GM10266 (cell line): Measurements from ENCODE around the gene CCDC148.

Experiments used
- DNase-seq: peaks from one replicate; pipeline ENCODE4 v3.0.0; 2012; ENCODE audit errors: extremely low spot score
- CTCF ChIP-seq: IDR thresholded peaks from 2 replicates; pipeline ENCODE4 v1.5.1; 2012; ENCODE audit warnings: mild to moderate bottlenecking, low read depth; ENCODE audit not compliant: control insufficient read depth, insufficient read depth; ENCODE audit errors: missing control alignments

CCDC148 gene

DNA sequence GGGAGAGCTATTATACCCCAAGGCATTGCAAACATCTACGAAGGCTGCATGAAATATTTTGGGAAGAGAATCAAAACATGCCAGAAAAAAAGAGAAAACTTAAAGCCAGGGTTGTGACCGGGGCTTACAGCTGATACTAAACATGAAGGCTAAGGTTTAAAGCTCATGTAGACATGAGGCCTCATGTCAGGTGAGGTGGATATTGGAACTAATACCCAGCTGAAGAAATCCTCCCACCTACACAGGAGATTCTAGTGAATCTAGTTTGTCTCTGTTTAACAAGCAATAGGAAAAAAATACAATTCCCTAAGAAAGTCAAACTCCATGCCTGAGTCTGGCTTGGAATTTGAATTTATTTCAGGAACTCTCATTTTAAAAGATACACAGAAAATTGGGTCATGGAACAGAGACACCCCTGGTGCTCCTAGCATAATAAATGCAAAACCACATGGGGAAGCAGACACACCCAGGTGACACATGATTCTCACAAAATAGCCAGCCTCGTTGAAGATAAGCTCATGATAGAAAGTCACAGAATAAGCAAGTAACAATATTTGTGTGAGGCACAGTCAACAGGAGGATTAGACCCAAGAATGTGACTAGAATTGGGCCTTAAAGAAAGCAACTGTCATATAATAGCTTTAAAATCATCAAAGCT, 312.7 kb downstream of the CCDC148 start:
- TF ChIP-seq CTCF: no peak
- no peak for DNase-seq

GRCh38 chr2:158142568-158143332, 313.8 kb downstream of the CCDC148 start:
- no peak for DNase-seq
- no peak for TF ChIP-seq CTCF

GRCh38 chr2:158142165-158142564, 314.4 kb downstream of the CCDC148 start:
- DNase-seq: no peak
- no peak for TF ChIP-seq CTCF

- TF ChIP-seq CTCF: no peak
- no peak for DNase-seq
These were observed 316.4 kb downstream of the CCDC148 start for GRCh38 chr2:158140201-158140600.

DNA sequence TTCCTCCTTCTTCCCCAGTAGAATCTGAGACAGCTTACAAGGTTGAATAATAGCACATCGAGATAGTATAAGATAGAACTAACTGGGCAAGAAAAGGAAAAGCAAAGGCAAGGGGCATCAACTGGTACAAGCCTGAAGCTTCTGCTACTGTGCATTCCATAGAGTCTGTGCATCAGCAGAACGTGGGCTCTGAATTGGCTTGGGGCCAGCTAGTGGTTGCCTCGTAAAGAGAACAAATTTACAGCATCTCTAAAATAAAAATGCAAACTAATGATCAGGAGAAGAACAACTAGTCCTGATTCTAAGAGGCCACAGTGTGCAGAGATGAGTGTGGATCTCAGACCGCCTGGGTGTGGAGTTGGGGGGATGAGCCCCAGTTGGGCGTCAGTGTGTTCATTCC, 318.3 kb downstream of the CCDC148 start:
- no peak for DNase-seq
- TF ChIP-seq CTCF: no peak

GRCh38 chr2:158135096-158135495, 321.5 kb downstream of the CCDC148 start:
- TF ChIP-seq CTCF: no peak
- no peak for DNase-seq

DNA sequence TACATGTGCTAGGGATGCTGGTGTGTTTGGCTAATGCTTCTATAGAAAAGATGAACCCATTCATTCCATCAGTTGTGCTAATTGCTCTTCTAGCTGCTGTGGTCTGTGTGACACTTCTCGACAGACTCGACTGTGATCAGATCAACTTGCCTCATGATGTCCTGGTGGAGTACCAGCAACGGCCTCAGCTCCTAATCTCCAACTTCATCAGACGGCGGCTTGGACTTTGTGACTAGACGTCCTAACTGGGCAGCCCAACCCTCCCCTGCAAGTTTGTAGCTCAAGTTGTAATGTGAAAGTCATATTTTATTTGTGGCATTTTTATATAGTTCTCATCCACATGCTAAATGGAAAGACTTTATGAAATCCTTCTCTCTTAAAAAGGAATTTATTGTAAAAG, 321.9 kb downstream of the CCDC148 start:
- TF ChIP-seq CTCF: no peak
- DNase-seq: no peak
